Astrocyte of the spinal cord (primary cell): Measurements from ENCODE around the gene ANKRD33B.

Experiments
- DNase-seq: peaks from one replicate; pipeline ENCODE4 v3.0.0; 2011; ENCODE audit warnings: low read depth, low spot score
- H3K4me3 ChIP-seq: 2 replicates; pipeline ENCODE4 v1.5.1; 2011; ENCODE audit warnings: low read depth, mild to moderate bottlenecking, low read length, moderate library complexity
- in situ Hi-C: cut with HindIII; loops from 2 replicates; pipeline ENCODE4 v1.10.0; 2017; ENCODE audit warnings: low sequenced_read_pairs
- TF ChIP-seq, protein P1 (sequence below): IDR thresholded peaks from 2 replicates; pipeline ENCODE4 v1.5.1; 2012; ENCODE audit warnings: low read depth, mild to moderate bottlenecking, low read length, inconsistent platforms

ANKRD33B gene

DNA sequence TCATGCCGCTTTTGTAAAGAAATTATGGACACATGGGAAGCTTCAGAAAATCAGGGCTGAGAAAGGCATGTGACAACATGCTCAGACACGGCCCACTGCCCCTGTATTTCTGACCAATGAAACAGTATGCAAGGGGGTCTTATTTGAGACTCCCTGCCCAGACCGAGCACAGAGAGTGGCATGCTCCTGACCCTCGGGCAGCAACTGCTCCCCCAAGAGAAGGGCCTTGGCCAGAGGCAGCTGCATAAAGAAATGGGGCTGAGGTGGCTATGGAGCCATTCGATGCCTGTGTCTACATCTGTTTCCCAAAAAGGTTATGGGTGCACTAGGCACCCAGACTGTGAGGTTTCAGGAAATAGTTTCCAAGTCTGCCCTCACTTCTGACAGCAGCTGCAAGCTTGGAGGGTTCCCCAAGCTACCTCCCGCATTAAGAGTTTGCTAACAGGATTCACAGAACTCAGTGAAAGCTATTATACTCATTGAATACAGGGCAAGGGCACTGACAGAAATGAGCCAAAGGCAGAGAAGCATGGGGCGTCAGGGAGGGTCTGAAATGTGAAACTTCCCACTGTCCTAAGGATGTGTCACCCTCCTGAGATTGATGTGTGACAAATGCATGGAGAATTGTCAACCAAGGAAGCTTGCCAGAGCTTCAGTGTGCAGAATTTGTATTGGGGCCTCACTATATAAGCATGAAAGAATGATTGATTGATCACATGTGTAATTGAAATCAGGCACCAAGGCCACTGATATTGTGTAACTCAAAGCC lies 102.8 kb downstream of the ANKRD33B start:
- no peak overlapping the region for H3K4me3 ChIP-seq
- in situ Hi-C loops = no loop called here
- DNase-seq = no peak
- TF ChIP-seq, protein P1, sequence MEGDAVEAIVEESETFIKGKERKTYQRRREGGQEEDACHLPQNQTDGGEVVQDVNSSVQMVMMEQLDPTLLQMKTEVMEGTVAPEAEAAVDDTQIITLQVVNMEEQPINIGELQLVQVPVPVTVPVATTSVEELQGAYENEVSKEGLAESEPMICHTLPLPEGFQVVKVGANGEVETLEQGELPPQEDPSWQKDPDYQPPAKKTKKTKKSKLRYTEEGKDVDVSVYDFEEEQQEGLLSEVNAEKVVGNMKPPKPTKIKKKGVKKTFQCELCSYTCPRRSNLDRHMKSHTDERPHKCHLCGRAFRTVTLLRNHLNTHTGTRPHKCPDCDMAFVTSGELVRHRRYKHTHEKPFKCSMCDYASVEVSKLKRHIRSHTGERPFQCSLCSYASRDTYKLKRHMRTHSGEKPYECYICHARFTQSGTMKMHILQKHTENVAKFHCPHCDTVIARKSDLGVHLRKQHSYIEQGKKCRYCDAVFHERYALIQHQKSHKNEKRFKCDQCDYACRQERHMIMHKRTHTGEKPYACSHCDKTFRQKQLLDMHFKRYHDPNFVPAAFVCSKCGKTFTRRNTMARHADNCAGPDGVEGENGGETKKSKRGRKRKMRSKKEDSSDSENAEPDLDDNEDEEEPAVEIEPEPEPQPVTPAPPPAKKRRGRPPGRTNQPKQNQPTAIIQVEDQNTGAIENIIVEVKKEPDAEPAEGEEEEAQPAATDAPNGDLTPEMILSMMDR = no peak

DNA sequence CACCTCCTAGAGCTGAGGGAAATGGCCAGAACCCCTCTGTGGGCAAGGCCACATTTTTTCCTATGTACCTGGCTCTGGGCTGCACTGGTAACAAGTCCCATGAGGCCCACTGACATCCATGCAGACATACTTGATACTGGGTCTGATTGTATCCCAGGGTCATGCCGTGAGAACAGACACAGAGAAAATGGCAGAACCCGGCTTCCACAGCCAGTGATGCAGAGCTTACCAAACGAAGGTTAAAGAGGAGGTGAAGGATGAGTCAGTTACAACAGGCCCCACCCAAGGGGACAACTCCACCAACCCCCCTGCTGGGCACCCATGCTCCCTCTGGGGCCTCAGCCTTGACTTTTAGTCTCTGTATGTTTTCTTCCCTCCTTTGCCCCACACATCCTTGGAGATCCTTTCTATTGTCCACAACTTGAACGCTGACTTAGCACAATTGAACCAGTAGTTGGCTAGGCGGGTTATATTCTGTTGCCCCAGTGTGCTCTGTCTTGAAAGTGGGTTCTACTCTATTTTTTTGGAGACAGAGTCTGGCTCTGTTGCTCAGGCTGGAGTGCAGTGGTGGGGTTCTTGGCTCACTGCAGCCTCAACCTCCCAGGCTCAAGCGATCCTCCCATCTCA lies 103.7 kb downstream of the ANKRD33B start:
- in situ Hi-C loops = no loop called here
- no peak for DNase-seq

DNA sequence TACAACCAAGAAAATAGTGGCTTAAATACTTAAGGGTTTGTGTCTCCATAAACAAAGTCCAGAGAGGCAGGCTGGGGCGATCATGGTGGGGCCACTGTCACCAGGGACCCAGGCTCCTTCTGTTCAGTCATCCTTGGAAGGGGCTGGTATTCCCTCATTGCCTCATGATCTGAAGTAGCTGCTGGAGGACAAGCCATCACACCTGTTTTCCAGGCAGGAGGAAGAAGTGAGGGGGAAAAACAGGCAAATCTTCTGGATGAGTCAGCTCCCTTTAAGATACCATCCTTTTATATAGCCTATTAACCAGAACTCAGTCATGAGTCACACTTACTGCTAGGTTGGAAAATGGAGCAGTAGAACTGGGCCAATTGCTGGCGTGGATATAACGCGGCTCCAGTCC lies 104.8 kb downstream of the ANKRD33B start:
- TF ChIP-seq, protein P1 = no peak
- in situ Hi-C loops = no loop called here
- H3K4me3 ChIP-seq = no peak overlapping the region
- DNase-seq = no peak

More for the DNA sequence above, 103.7 kb downstream of the ANKRD33B start:
- no peak overlapping the region for H3K4me3 ChIP-seq
- TF ChIP-seq, protein P1 = no peak

- DNase-seq = no peak
Measured at GRCh38 chr5:10669983-10670382, 106.1 kb downstream of the ANKRD33B start.

DNA sequence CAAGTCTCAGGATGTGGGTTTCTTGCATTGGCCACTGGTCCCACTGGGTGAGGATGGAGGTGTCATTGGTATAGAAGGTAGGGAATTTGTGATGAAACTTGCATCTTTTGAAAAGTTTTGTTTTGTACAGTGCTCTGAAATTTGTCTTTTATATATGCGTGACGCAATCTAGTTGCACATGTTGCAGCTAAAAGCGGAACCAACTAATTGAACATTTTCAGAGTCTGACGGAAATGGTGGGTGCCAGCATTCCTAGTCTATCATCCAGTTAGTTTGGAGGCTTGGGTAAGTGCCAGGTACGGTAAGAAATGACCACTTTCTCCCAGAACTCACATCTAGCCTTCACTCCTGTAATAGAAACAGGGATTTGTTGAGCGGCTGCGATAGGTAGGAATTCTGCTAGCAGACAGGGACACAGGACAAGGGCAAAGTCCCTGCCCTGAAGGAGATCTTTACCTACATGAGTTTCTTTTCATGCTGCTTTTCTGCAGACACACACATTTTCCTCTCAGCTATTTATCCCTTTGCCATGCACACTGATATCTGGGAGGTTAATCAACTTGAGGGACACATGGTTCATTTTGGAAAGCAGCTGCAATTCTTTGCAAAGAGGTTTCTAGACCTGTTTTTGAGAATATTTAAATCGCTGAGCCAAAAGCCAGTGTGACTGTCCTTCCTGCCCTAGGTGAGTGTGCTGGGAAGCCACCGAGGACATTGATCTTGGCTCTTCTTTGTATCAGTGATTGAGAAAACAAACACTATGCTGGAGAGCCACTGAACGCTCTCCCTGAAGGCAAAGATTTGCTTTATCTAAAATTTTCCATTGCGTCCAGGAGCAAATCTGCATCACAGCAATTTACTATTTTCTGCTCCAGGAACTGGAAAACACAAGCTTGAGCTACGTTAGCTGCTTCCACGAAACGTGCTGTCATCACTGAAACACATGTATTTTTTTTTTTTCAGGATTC lies 107.5 kb downstream of the ANKRD33B start:
- TF ChIP-seq, protein P1 = no peak
- in situ Hi-C loops = no loop called here
- no peak for DNase-seq
- H3K4me3 ChIP-seq = no peak overlapping the region

More at GRCh38 chr5:10669983-10670382, 106.1 kb downstream of the ANKRD33B start:
- TF ChIP-seq, protein P1 = no peak
- no peak overlapping the region for H3K4me3 ChIP-seq
- in situ Hi-C loops = no loop called here
